HG02885 (cell line): ENCODE results near the gene SFMBT2.

Experiments used
- ATAC-seq: cut with Tn5 transposase; IDR thresholded peaks from one replicate; pipeline ENCODE4 v1.9.1; 2021; ENCODE audit warnings: mild to moderate bottlenecking; ENCODE audit not compliant: unreplicated experiment, poor library complexity

SFMBT2 gene

DNA sequence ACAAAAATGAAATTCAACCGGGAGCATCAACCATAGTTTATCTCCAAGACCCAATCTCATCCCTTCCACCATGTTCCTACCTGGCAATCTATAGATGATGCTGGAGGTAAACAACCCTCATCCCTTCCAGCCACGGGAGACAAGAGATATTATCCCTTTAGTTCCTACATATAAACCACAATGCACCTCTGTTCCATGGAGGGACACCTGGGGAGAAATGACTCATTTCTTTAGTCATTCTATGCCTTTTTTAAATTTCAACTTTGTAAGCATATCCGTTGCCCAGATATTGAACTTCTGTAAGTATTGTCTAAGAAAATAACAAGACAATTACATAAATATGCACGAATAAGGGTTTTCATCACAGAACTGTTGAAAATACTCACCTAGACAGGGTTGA, 15.5 kb upstream of the SFMBT2 start:
- ATAC-seq, result no peak

GRCh38 chr10:7425691-7426090, 14.9 kb upstream of the SFMBT2 start:
- no peak for ATAC-seq

- ATAC-seq, result no peak
These were observed 14.1 kb upstream of the SFMBT2 start for GRCh38 chr10:7424919-7425318.

- ATAC-seq, result peak; percentile 87
These were observed 13.5 kb upstream of the SFMBT2 start for GRCh38 chr10:7424315-7424714.

DNA sequence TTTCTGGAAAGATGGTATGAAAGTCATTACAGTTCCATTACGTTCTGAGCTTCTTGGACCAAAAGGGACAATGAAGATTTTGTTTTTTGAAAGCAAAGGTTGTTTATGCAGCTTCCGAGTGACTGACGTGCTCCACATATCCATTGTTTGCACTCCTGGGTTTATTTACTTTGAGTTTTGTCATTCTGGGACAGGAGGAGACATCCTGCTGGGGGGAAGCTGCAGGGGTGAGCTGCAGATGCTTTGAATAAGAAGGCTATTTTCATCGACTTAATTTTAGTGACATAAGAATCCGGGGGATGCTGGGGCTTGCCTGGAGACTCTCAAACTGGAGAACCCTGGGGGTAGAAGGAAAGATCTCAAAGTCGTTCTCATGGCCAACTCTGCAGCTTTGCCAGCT, 12.7 kb upstream of the SFMBT2 start:
- no peak for ATAC-seq

DNA sequence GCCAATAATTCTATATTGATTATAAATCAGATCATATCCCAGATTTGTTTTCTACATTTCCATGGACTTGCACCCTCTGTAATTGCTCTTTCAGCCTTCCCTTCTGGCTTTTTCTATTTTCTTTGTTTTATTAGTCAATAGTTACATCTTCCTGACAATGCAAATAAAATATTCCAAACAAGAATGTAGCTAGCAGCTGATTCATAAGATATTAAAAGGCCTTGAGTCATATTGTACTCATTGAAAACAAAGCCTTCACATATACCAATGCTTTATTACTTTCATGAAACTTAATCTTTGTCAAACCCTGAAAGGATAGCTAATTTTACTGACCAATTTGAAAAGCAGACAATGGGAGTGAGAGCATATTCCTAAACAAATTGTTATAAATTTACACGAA, 10.7 kb upstream of the SFMBT2 start:
- no peak for ATAC-seq

GRCh38 chr10:7419998-7420397, 9.2 kb upstream of the SFMBT2 start:
- ATAC-seq, result no peak

DNA sequence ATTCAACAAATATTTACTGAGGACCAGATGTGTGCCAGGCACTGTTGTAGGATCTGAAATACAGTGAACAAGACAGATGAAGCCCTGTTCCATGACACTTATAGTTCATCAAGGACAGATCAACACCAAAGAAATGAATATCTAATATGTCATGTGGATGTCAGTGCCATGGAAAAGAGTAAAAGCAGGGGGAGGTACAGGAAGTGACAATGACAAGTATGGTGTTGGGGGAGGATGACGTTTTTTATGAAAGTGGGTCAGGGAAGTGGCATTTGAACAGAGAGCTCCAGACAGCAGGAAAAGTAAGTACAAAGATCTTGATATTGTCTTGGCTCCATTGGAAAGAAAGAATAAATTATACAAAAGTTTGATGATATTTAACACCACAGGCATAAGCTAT, 7.0 kb upstream of the SFMBT2 start:
- no peak for ATAC-seq

DNA sequence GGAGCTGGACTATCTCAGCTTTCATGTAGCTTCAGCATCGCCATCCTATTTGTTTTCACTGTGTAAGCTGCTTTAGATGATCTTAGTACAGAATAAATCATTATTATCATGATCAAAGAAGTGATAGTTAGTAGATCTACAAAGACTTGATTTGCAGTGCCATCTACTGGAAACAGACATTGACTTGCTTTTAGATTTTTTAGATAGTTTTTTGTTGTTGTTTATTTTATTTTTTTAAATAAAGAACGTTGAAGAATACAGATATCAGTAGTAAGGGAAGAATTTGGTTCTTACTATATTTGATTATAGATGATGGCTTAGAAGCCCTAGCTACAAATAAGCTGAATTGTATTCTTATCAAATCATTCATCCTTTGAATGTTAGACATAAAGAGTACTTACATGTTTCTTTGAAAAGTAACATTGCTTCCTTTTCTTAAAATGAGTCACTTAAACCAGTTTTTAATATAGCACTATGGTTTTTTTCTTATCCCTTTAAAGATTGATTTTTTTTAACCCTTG, 6.3 kb upstream of the SFMBT2 start:
- ATAC-seq, result no peak

GRCh38 chr10:7414766-7415165, 3.9 kb upstream of the SFMBT2 start:
- ATAC-seq, result no peak

DNA sequence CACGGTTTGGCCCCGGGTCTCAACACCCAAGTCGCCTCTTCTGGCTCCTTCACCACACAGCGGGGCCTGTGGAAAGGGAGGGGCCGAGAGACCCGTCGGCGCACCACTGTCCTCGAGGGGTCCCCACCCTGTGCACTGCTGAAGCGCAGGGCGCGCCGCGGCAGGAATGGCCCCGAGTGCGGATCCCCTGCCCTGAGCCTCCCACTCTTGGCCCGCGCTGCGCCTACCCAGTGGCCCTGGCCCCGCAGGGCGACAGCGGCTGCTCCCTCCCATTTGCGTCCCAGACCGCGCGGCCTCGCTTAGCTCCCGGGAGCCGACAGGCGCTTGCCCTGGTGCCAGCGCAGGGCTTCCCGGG, 2.1 kb upstream of the SFMBT2 start:
- no peak for ATAC-seq

- ATAC-seq, result no peak
These were observed 1.5 kb upstream of the SFMBT2 start for GRCh38 chr10:7412237-7412927.

GRCh38 chr10:7411671-7412128, 866 bp upstream of the SFMBT2 start:
- ATAC-seq, result no peak

DNA sequence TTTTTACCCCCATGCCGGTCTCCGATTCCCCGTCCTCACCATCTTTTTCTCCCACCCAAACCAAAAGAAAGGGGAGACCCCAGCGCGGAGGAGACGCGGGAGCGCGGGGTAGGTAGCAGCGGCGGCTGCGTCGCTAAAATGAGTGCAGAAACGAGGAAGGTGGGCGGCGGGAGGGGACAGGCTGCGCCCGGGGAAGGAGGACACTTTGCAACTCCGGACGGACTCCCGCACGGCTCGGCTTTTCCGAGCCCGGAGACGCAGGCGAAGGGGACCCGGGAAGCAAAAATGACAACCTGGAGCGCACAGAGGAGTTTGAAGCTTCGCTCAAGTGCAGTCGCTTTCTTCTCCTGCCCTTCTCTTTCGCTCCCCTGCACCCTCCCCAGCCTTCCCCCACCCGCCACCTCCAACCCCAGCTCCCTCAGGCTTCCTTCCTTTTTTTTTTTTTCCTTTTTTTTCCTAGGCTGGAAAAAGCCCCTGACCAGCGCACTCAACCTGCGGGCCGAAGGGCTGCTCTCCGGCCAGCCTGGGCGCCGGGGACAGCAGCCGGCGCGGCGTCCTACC, 453 bp downstream of the SFMBT2 start:
- ATAC-seq, result no peak

DNA sequence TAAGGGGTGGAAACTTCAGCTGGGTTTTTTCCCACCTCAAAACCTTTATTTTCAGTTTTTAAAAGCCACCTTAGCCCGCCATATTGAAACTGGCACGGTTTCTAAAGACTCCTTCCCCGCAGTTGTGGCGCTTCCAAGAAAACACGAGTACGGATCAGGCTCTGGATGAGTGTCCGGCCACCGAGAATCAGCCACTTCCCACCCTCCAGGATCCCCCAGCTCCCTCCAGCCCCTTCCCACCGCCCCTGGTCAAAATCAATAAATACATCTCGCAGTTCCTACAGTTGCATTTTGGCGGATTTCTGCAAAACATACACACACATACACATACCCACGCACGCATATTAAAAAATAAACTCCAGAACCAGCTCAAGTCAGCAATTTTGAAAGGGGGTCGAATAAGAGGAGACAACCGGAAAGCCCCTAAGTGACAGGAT, 1.1 kb downstream of the SFMBT2 start:
- ATAC-seq, result no peak

GRCh38 chr10:7409045-7409731, 1.6 kb downstream of the SFMBT2 start:
- peak; percentile 43 for ATAC-seq

- peak; percentile 41 for ATAC-seq
These were observed 2.4 kb downstream of the SFMBT2 start for GRCh38 chr10:7408291-7409044.

- ATAC-seq, result peak; percentile 13
These were observed 3.2 kb downstream of the SFMBT2 start for GRCh38 chr10:7407368-7408290.

- ATAC-seq, result no peak
These were observed 4.0 kb downstream of the SFMBT2 start for GRCh38 chr10:7406712-7407333.
